ENCODE data around the gene YIF1A.
A peak's percentile ranks its signal among the peaks of the same experiment; 100 is the strongest.

Gene YIF1A

GRCh38 chr11:66288671-66289547, at the start of gene YIF1A:
Gene YIF1A, minus strand, starts transcription at chr11:66289143. Its CDS starts 158 bp downstream, at chr11:66288985.
- peak; percentile 98 for DNase-seq

GRCh38 chr11:66337103-66337899, 48.4 kb upstream of the YIF1A start:
- DNase-seq, result no peak

DNA sequence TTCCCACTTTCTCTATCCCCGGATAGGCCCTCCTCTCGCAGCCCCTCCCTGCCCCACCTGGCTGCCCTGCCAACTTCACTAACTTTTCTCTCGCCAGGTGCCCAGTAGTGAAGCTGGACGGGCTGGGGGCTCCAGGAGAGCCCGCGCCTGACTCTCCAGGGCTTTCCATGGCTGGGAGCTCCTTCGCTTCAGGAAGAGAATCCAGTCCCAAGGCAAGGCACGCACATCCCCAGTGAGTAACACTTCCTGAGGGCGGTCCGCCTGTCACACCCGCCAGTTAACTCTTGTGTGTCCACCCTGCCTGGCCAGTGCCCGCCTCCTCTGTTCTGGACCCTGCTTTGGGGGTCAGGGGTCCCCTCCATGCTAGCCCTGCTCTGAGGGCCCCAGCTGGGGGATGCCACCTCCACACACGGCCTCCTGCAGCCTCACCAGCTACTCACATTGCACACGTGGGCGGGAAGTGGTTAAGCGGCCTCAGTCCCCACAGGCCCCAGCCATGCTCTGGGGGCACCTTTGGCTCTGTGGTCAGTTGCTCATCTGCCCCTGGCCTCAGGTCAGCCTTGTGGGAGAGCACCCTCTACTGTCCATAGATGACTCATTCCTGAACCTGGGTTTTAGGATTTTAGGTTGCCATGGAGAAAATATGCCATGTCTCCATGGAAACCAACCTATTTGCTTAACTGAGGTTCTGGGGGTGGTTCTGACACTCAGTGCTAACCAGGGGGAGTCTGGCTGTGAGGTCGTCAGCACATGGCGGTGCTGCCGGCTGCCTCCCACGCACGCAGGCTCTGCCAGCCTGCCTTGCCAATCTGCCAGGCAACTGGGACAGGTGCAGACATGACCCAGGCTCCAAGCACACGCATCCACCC, 47.5 kb upstream of the YIF1A start, which contains the start of gene RIN1:
TSS of gene RIN1 (minus strand) at position 201 of the 869 bp plus-strand sequence. CDS start at position 169, 32 bp downstream.
- DNase-seq, result no peak

DNA sequence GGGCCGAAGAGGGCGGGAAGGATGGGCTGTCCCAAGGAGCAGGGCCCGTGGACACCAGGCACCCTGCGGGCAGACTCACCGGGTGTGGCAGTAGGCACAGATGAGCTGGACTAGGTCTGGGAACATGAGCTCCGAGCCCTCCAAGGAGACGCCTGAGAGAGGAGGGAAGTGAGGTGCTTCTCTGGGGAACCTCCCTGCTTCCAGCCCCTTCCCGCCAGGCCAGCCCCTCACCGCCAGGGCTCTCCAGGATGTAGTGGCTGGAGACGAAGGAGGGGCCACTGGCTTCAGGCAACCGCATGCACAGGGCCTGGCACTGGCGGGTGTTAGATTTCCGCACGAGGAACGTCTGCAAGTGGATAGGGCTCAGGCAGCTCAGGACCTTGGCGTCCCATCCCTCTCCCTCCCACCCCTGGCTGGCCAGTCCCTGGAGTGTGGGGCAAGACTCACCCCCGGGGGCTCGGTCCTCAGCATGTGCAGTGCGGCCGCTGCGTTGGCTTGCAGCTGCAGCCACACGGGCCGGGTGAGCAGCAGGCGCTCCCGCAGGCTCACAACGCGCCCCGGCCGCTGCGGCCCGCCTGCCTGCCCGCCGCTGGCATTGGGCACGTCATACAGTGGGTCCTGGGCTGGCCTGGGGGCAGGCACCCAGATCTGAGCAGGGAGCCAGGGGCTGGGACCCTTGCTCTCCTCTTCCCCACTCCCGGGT, 46.7 kb upstream of the YIF1A start:
- DNase-seq, result no peak

GRCh38 chr11:66334605-66335442, 45.9 kb upstream of the YIF1A start:
- no peak for DNase-seq

- DNase-seq, result no peak
These were observed 45.1 kb upstream of the YIF1A start for GRCh38 chr11:66333896-66334604.

- DNase-seq, result no peak
These were observed 44.4 kb upstream of the YIF1A start for GRCh38 chr11:66333220-66333877.

DNA sequence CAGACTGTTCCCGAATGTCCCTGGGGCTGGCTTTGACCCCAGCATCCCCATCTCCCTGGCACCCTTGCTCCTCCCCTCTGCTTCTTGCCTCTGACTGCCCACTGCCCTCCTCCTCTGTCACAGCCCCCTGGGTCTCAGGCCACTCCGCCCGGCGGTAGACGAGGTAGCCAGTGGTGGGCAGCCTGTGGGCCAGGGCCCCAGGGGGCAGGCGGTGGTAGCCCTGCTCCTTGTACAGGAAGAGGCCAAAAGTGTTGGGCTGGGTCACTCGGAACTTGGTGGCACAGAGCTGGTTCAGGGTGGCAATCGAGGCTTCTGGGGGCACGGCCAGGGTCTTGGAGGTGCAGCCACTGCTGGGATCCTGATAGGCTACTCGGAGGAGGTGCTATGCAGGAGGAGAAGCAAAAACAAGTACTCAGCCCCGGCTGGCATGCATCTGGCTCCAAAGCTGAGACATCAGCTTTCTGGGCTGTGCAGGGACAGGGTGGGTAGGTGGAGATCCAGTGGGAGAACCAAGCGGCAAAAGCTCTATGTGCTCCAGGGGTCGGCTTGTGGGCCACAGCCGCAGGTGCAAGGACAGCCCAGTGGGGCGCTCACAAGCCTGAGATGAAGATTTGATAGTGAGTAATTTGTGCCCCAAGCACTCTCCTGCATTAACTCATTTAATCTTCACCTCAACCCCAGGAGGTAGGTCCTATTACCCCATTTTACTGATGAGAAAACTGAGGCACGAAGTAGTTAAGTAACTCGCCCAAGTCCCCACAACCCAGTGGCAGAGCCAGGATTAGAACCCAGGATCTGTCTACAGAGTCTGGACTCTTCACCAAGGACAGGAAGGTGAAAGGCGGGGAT, 43.7 kb upstream of the YIF1A start:
- no peak for DNase-seq

- DNase-seq, result no peak
These were observed 42.8 kb upstream of the YIF1A start for GRCh38 chr11:66331542-66332370.

- no peak for DNase-seq
These were observed 42.0 kb upstream of the YIF1A start for GRCh38 chr11:66330931-66331330.

DNA sequence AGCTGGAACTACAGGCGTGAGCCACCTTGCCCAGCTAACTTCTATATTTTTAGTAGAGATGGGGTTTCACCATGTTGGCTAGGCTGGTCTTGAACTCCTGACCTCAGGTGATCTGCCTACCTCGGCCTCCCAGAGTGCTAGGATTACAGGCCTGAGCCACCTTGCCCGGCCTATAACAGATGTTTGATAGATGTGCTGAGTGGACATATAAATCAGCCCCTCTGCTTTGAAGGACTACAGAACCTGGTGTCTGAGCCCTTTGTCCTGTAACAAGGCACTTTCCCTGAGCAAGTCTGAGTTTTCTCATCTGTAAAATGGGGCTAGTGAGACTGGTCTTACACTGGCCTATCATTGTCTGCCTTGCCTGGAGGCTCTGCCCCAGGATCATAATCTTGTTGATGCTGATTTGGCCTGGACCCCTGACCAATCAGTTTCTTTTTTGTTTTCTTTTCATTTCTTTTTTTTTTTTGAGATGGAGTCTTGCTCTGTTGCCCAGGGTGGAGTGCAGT, 40.3 kb upstream of the YIF1A start:
- DNase-seq, result no peak

GRCh38 chr11:66328302-66329144, 39.6 kb upstream of the YIF1A start:
- DNase-seq, result peak; percentile 81

DNA sequence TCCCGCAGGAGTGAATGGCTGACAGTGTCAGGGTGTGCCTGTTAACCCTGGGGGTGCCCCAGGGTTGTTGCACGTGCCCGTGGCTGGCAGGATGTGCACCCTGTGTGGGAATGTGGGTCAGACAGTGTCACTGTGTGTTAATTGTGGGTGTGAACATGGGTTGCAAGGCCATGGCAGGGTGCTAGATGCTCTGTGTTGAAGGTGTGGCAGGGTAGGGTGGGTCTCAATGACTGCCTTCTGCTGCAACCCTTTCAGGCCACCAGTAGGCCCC, 39.0 kb upstream of the YIF1A start:
- peak; percentile 48 for DNase-seq

GRCh38 chr11:66327171-66328030, 38.5 kb upstream of the YIF1A start:
- no peak for DNase-seq

GRCh38 chr11:66326261-66327111, 37.5 kb upstream of the YIF1A start:
- DNase-seq, result no peak
